Pancreas (tissue), 10 donors: Measurements from ENCODE around the gene IMMP2L. TPM values are rescaled to one million over a fixed set of nuclear protein-coding genes. Genes with fewer than 3 reads are reported as not detected.

Experiments
- ATAC-seq, 4 donors: fragments of 200-7000 bp; cut with Tn5 transposase; one replicate each; pipeline versions ENCODE4 v1.8.0 to v1.9.1; 2020; ENCODE audit warnings: mild to moderate bottlenecking in 4 of 4, moderate library complexity in 4 of 4
- DNase-seq, 6 donors: peaks; one replicate each; pipeline ENCODE4 v3.0.0-alpha.2; 2020
- FAIRE-seq: peaks from 2 replicates; lab custom pipeline; 2012; peaks lifted over from hg19 to GRCh38; lab: Jason Lieb, UNC
- H3K27ac ChIP-seq, 4 donors: fragments of 200-600 bp; sonication (generic); 1 replicate in 3 of 4; 2 replicates in 1 of 4; pipeline versions ENCODE4 v1.5.0 to v1.8.0; 2020
- H3K27me3 ChIP-seq, 4 donors: fragments of 200-600 bp; one replicate each; pipeline ENCODE4 v1.8.0; 2021
- H3K36me3 ChIP-seq, 3 donors: fragments of 200-600 bp; sonication (generic) in 1 of 3; one replicate each; pipeline versions ENCODE4 v1.5.0 to v1.8.0; 2020 to 2021
- H3K4me1 ChIP-seq, 3 donors: fragments of 200-600 bp; one replicate each; pipeline ENCODE4 v1.8.0; 2021
- H3K4me3 ChIP-seq, 4 donors: fragments of 200-600 bp; sonication (generic) in 2 of 4; one replicate each; pipeline versions ENCODE4 v1.5.0 to v1.8.0; 2020 to 2021
- H3K9me3 ChIP-seq, 4 donors: fragments of 200-600 bp; one replicate each; pipeline ENCODE4 v1.8.0; 2021
- WGBS, 2 donors: extraction: QIAGEN DNeasy Blood & Tissue Kit; methylation state at CpG; one replicate each; pipeline ENCODE4 v1.1.7; 2013; 5-methylcytosine and 5-hydroxymethylcytosine counted together
- intact Hi-C, 3 donors: fragments of 100-400 bp; cut with DNase I; formaldehyde crosslinking; loops; one replicate each; pipeline versions ENCODE4 v1.11.1 to v1.14.2; 2022
- polyA plus RNA-seq, 2 donors: library from polyadenylated mRNA; stranded (reverse); fragments of 200-250 nt; gene quantifications; one replicate each; pipeline ENCODE4 v1.2.3, GENCODE V29; 2013
- total RNA-seq, 6 donors: library from RNA; stranded (reverse); fragmentation: NEBNext Ultra II Directional in 4 of 6; extraction: Animal tissue kit (Norgen Biotek cat#: 25700) in 4 of 6; gene quantifications; one replicate each; pipeline versions ENCODE4 v1.2.1 to v1.2.4, GENCODE V29; 2021 to 2023
- TF ChIP-seq, protein P1 (sequence below), 4 donors: fragments of 200-600 bp; sonication (generic) in 3 of 4; IDR thresholded peaks; one replicate each; pipeline versions ENCODE4 v1.5.0 to v1.8.0; 2021; ENCODE audit warnings: antibody characterized with exemption in 4 of 4
- donor health status: healthy with polysubstance abuse.
- donor health status: DM: no; HTN: no; CAD: no; lungs with moderate emphysema.
- donor health status: DM: no; HTN: no; CAD: no.
- donor health status: control.
- donor health status: control.
- donor health status: Bipolar disorder and iron deficiency.
- donor health status: DM: yes; HTN: yes; CAD: no.
- donor health status: DM: no; HTN: no; CAD: no.
- donor health status: DM: no; HTN: no; CAD: no.
- donor health status: DM: yes; HTN: yes; CAD: no.

IMMP2L gene
- total and polyA plus RNA-seq, 8 donors = 7.3 to 30.0 (median 12.9) TPM

DNA sequence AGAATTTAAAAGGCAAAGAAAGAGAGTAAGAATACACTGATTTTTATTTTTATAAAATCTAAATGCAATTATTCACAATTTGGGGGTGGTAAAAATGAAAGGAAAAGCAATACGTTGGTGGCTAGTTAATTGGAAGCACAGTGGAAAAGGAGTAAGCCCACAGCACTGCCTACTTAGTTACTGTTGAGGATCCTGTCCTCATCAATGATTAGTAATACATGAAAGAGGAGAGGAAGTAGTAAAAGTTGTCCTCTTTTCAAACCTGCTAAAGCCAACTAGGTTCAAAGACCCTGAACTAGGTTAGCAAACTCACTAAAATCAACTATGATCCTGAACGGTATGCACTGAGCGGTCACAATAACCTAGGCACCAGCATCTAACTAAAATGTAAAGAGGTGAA lies 524.1 kb downstream of the IMMP2L start:
- WGBS, 2 donors = 84 to 86% methylated on average over 3 of the region's 3 CpGs
- Histone ChIP-seq H3K4me3 (no peak overlapping the region), H3K36me3 (no peaks in the 10 kb centered on the region), H3K27ac (no peak overlapping the region), H3K27me3 (no peaks in the 10 kb centered on the region), H3K9me3 (no peaks in the 10 kb centered on the region), H3K4me1 (no peaks in the 10 kb centered on the region)
- FAIRE-seq (no peak), DNase-seq (no peak), ATAC-seq (no peak)
- intact Hi-C loops = no loop called here
- TF ChIP-seq, protein P1, sequence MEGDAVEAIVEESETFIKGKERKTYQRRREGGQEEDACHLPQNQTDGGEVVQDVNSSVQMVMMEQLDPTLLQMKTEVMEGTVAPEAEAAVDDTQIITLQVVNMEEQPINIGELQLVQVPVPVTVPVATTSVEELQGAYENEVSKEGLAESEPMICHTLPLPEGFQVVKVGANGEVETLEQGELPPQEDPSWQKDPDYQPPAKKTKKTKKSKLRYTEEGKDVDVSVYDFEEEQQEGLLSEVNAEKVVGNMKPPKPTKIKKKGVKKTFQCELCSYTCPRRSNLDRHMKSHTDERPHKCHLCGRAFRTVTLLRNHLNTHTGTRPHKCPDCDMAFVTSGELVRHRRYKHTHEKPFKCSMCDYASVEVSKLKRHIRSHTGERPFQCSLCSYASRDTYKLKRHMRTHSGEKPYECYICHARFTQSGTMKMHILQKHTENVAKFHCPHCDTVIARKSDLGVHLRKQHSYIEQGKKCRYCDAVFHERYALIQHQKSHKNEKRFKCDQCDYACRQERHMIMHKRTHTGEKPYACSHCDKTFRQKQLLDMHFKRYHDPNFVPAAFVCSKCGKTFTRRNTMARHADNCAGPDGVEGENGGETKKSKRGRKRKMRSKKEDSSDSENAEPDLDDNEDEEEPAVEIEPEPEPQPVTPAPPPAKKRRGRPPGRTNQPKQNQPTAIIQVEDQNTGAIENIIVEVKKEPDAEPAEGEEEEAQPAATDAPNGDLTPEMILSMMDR (IDR thresholded peaks at IDR 0.05) = no peak

DNA sequence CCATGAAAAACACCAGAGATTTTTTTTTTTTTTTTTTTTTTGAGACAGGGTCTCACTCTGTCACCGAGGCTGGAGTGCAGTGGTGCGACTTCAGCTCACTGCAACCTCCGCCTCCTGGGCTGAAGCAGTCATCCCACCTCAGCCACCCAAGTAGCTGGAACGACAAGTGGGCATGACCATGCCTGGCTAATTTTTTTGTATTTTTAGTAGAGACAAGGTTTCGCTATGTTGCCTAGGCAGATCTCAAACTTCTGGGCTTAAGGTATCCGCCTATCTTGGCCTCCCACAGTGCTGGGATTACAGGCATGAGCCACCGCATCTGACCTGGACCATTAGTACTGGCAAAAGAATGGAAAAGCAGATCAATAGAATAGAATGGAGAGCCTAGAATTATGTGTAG lies 530.4 kb downstream of the IMMP2L start:
- TF ChIP-seq, protein P1 (IDR thresholded peaks at IDR 0.05) = no peak
- DNase-seq (no peak), ATAC-seq (no peak), FAIRE-seq (no peak)
- Histone ChIP-seq H3K4me1 (peaks cover 0 to 10% (median 0%) of the 10 kb centered on the region in 3 donors), H3K36me3 (no peaks in the 10 kb centered on the region), H3K27me3 (no peaks in the 10 kb centered on the region), H3K4me3 (no peak overlapping the region), H3K27ac (no peak overlapping the region), H3K9me3 (no peaks in the 10 kb centered on the region)
- 97% methylated on average over 7 of the region's 7 CpGs for WGBS, 2 donors
- intact Hi-C loops = no loop called here

DNA sequence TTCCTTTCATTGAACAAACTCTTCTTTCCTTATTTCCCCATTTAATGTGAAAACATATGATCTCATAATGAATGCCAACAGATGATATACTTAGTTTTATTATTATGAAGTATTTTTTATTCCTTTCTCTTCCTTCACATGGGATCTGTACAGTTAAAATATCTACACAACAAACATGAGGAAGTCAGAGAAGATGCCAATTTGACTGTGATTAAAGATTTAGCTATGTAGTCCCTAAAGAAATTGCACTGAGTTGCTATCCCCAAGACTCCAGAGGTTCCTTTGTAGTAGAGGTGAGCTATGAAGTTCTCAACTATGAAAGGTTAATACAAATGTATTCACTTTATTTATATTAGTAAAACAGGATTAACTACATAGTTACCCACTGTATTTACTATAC lies 532.0 kb downstream of the IMMP2L start:
- DNase-seq (no peak), FAIRE-seq (peak; percentile 5), ATAC-seq (no peak)
- TF ChIP-seq, protein P1 (IDR thresholded peaks at IDR 0.05) = no peak
- Histone ChIP-seq H3K27me3 (no peaks in the 10 kb centered on the region), H3K4me3 (no peak overlapping the region), H3K4me1 (peaks cover 0 to 10% (median 0%) of the 10 kb centered on the region in 3 donors), H3K27ac (no peak overlapping the region), H3K9me3 (no peaks in the 10 kb centered on the region), H3K36me3 (no peaks in the 10 kb centered on the region)
- intact Hi-C loops = no loop called here

DNA sequence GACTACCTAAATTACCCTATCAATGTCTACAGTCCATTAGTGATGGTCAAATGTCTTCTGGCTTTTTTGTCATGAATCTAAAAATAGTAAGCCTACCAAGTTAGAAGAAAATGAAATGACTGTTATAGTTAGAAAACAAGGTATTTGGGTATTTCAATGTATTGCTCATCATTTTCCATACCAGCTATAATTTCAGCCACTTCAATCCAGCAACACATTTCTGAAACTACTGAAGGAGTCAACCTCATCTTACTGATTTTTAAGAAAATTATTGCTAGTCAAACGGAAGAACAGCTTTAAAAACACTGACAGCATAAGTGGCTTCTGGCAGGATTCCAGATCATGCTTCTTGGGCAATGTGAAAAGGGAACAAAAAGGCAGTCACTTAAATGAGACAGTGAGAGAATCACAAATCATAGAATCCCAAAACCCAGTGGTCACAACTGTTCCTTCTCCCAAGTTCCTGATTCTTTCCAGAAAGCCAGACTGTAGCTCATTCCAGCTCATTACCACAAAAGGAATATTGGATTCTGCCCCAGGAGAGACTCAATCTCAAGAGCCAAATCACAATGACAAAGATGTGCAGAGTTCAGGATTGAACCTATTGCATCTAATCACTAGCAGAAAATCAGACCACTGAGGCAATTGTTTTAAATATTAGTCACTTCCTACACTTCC lies 532.6 kb downstream of the IMMP2L start:
- intact Hi-C loops = no loop called here
- DNase-seq (no peak), FAIRE-seq (no peak), ATAC-seq (peak in 1 of 4 donors; percentile 38)
- TF ChIP-seq, protein P1 (IDR thresholded peaks at IDR 0.05) = no peak
- H3K27me3 ChIP-seq = no peaks in the 10 kb centered on the region
- peaks cover 0 to 10% (median 0%) of the 10 kb centered on the region in 3 donors for H3K4me1 ChIP-seq
- 29 to 38% methylated on average over 1 of the region's 1 CpG for WGBS, 2 donors
- H3K9me3 ChIP-seq = no peaks in the 10 kb centered on the region
- H3K4me3 ChIP-seq = no peak overlapping the region
- H3K27ac ChIP-seq = no peak overlapping the region
- H3K36me3 ChIP-seq = no peaks in the 10 kb centered on the region

DNA sequence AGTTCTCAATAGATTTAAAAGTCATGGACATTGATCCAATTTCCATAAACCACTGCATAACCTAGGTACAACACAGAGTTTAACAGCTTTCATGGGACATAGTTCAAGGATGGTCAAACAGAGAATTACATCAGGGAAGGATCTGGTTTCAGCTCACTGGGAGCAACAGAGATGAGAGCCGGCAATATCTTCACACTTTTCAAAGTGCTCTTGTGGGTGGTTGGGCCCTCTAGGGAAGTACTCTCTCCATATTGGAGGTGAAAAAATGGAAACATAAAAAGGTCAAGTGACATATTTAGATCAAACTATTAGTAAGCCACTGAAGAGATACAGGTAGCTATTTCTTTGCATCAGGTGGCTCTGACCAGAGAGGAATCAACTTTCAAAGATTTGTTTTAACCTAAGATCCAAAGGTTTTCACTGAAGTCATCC lies 533.1 kb downstream of the IMMP2L start:
- 76 to 78% methylated on average over 1 of the region's 1 CpG for WGBS, 2 donors
- FAIRE-seq = no peak

More for the DNA sequence above, 533.1 kb downstream of the IMMP2L start:
- H3K36me3 ChIP-seq = no peaks in the 10 kb centered on the region
- no peak overlapping the region for H3K27ac ChIP-seq
- no peaks in the 10 kb centered on the region for H3K27me3 ChIP-seq
- peaks cover 0 to 10% (median 0%) of the 10 kb centered on the region in 3 donors for H3K4me1 ChIP-seq
- ATAC-seq (peak in 1 of 4 donors; percentile 23), DNase-seq (no peak)
- no peaks in the 10 kb centered on the region for H3K9me3 ChIP-seq
- TF ChIP-seq, protein P1 (IDR thresholded peaks at IDR 0.05) = no peak
- intact Hi-C loops = no loop called here
- no peak overlapping the region for H3K4me3 ChIP-seq
